ENCODE data around the gene HOXC13.

Gene HOXC13

DNA sequence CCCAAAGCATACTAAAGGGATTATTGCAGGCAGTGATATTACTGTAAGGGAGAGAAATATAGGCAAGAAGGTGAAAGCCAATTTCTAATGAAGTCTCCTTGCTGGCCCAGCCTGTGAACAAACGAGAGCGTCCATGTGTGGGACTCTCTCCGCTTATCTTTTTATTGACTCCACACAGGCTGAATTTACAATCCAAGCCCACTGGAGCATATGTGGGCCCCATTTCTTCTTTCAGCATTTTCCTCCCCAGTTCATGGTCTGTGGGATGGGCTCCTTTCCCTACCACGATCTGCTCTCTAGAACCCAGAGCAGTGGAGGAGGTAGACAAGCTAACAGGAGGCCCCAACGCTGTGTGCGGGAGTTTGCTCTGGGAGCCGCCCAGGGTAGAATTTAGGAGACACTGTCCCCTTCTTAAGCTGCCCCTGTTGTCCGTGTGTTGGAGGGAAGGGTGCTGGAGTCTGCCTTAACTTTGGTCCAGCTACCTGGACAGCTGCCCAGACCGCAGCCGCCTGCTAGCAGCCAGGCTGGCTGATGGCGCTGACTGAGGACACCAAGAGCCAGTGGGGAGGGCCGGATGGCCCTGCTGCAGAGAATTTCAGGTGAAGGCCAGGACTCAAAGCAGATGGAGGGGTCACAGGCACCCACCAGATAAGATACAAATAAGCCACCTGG is 31.1 kb downstream of the HOXC13 start:
- no peak for DNase-seq (ENCODE audit: low read depth in 2 of 2, low spot score in 1 of 2)

DNA sequence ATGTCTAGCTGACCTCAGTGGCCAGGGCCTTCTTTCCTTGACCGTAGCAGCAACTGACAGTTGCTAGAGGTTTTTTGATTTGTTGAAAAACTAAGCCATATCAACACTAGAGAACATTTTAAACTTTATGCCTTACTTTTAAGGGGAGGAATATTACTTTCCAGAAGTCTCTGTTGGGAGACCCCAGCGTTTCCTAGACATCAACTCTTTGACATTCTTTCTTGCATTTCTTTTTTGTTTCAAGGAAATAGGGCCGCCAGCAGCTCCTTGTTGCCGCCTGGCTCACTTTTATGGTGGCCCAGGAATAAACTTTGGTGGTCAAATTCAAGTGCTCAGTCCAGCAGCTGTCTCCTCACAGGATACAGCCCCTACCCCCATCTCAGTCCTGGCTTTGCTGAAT is 31.8 kb downstream of the HOXC13 start:
- no peak for DNase-seq (ENCODE audit: low read depth in 2 of 2, low spot score in 1 of 2)

DNA sequence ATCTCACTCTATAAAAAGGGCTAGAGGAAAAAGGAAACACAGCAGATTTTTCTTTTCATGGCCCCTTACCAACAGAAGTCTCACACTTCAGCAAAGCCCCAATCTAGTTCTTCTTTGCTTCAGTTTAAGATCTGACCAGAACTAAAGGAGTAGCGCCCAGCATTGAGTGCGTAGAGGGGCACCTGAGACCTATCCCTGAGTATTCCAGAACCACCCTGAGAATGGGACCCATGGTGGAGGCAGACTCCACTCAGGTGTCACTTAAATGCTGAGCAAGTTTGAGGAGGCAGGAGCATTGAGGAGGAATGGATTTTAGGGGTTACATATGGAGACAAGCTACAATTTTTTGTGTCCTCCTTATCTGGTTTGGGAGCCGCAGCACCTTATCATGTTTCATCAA is 32.5 kb downstream of the HOXC13 start:
- DNase-seq (ENCODE audit: low read depth in 2 of 2, low spot score in 1 of 2): no peak

DNA sequence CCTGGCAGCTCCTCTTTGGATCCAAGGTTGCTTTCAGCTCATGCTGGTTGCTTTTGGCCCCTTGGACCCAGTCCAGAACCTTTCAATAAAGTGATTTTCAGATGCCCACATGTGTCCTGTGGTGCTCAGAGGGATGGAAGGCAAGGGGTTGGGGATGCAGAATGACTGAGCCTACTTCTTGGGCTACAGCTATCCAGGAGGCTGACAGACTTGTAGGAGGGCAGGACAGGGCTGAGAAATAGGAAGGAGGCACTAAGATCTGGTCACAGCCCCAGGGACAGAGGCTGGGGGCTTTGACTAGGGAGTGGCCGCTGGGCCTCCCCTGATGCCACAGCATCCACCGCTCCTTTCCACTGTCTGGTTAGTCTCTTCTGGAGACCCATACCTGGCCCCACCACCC is 33.1 kb downstream of the HOXC13 start:
- DNase-seq (ENCODE audit: low read depth in 2 of 2, low spot score in 1 of 2): no peak

DNA sequence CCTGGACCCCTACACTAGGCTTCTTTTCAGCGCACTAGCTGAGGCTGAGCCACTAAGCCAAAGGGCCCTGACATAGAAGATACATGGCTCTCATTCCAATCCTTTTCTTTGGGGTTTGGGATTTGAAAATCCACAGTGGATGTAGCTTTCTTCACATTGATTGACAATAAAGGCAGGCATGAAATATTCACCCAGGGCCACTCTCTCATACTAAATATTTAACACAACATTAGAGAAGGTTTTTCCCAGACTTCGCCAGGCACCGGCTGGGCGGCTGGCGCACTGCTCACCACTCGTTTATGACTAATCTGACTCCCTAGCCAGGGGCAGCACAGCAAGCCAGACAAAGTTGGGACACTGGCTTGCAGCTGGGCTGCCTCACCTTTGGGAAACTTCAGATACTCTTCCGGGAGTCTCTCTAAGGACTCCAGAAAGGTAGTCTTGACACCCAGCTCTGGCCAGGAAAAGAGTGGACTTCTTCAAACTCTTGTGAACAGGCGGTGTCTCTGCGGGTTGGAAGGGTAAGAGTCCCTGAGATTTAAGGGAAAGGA is 33.6 kb downstream of the HOXC13 start:
- DNase-seq (ENCODE audit: low read depth in 2 of 2, low spot score in 1 of 2): no peak

DNA sequence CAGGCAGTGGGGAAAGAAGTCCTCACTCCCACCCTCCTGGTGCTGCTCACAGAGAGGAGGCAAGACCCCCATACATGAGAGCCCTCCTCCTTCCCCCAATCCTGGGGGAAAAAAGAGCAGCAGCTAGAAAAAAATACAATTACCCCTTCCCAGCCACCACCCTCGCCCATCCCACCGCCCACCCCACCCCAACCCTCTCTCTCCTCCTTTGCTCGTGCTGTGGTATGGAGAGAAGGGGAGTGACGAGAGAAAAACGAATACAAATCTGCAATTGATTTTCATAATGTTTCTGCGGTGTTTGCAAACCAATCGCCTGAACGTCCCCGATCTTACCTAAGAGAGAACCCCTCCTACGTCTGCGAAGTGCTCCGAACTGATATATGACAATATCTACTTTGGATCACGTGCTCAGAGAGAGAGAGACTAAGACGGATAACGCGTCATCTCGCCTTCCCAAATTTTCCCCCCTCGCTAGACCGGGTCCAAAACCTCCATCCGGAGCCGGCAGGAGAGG is 34.1 kb downstream of the HOXC13 start, which contains the start of gene HOXC11:
HOXC11 (plus strand) TSS at position 405 of the 514 bp plus-strand sequence. CDS start 116 bp downstream, outside the sequence.
- no peak for DNase-seq (ENCODE audit: low read depth in 2 of 2, low spot score in 1 of 2)

DNA sequence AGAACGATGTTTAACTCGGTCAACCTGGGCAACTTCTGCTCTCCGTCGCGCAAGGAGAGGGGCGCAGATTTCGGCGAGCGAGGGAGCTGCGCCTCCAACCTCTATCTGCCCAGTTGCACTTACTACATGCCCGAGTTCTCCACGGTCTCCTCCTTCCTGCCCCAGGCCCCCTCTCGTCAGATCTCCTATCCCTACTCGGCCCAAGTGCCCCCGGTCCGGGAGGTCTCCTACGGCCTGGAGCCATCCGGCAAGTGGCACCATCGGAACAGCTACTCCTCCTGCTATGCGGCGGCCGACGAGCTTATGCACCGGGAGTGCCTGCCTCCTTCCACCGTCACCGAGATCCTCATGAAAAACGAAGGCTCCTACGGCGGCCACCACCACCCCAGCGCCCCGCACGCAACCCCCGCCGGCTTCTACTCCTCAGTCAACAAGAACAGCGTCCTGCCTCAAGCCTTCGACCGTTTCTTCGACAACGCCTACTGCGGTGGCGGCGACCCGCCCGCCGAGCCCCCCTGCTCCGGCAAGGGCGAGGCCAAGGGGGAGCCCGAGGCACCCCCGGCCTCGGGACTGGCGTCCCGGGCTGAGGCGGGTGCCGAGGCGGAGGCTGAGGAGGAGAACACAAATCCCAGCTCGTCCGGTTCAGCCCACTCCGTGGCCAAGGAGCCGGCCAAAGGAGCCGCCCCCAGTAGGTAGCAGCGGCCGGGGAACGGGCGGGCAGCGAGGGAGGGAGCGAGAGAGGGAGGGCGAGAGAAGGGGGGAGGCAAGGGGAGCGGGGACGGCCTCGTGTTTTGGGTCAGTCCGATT is 34.8 kb downstream of the HOXC13 start:
- no peak for DNase-seq (ENCODE audit: low read depth in 2 of 2, low spot score in 1 of 2)

DNA sequence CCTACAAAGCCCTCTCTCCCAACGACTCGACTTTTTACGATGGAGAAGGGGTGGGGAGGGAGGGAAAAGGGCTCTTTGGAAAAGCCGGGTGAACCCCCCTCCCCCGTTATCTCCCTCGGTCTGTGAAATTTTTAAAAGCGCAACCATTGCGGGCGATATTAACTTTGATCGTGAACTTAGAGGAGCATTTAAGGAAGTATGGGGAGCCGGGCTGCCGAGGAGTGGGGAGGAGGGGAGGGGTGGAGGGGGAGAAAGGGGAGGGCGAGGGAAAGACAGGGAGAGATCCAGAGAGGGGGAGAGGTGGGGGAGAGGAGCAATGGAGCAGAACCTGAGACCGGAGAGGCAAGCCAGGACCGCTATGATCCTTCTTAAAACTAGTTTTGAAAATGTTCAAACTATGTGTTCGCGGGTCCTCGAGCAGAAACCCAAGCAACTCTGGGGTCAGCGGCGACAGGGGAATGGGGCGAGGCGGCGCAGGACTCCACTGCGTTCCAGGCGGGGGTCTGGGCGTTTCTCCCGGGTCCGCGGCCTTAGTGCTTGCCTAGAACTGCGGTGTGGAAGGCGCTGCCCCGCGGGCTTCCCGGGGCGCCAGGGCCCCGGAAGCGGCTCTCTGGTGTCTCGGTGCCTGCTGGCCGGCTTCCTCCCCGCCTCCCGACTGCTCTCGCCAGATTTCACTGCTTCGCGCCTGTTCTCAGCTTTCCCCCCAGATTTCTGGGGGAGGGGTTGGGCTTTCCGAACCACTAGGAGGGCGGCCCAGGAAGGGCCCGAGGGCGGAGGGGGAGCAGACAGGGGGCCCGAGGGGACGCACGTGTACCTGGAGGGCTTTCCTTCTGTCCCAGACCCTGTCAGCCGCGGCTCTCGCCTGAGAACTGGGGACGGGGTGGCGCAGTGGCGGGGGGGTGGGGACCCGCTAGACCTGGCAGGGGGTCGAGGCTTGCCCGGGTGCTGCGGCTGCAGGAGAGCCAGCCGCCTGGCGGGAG is 35.7 kb downstream of the HOXC13 start, which contains the start of gene HOTAIR:
HOTAIR (minus strand) TSS at position 871 of the 980 bp plus-strand sequence.
- DNase-seq (ENCODE audit: low read depth in 2 of 2, low spot score in 1 of 2): no peak

DNA sequence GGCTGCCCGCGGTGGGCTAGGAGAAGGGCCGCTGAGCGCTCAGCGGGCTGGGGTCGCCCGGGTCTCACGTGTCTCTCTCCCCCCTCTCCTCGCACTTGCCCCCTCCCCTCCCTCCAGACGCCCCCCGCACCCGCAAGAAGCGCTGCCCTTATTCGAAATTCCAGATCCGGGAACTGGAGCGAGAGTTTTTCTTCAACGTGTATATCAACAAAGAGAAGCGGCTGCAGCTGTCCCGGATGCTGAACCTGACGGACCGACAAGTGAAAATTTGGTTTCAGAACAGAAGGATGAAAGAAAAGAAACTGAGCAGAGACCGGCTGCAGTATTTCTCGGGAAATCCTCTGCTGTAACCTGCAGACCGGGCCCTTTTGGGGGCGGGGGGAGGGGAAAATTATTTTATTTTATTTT is 36.4 kb downstream of the HOXC13 start:
- DNase-seq (ENCODE audit: low read depth in 2 of 2, low spot score in 1 of 2): no peak

DNA sequence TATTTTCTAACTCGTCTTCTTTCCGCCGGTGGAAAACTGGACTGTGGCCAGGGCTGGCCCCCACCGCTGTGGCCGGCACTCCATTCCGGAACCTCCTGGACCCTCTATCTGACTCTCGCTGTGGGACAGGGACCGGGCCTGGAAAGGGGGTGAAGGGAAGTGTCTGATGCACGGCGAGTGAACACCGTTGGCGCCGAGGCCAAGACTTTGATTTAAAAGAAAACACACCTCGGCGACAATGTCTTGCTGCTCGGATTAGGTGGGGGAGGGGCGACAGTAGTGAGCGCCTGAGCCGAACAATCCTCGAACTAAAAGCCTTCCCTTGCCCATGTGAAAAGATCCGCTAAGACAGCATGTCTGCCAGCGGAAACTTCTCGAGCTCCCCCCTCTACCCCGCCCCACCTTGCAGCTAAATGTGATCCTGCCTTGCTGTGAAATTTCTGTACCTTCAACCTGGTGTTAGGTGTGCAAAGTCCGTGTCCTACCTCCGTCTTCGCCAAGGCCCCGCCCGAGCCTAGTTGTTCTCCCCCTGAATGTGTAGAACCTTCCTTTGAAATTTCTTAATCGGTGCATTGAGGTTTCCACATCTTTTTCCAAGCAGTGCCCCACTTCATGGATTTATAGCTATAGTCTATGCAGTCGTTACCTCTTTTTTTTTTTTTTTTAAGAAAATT is 37.0 kb downstream of the HOXC13 start:
- DNase-seq (ENCODE audit: low read depth in 2 of 2, low spot score in 1 of 2): no peak

DNA sequence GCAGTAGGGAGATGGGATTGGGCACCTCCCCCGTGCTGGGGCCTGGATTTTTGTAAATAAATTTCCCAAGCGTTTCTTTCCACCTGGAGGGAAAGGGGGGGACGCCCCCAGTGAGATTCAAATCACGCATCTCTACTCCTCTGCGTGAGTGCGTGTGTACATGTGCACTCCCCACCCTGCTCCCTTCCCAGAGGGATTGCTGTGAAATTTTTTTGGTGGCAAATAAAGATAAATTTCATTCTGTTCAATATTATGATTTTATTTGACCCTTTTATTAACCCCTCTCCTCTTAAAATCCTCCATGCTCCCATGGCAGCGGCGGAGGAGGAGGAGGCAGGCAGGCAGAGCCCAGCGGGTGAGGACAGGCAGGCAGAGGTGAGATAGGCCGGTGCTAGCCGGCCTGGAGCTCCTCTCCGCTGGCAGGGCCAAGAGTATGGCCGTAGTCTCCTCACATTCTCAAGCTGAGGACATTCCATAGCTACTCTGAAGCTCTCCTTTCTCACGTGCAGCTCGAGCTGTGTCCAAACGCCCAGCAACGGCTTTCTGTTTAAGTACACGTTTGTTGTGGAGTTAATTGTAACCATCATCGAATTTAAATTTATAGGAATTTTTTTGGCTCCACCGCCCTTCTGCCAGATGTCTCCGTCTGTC is 37.7 kb downstream of the HOXC13 start:
- no peak for DNase-seq (ENCODE audit: low read depth in 2 of 2, low spot score in 1 of 2)

DNA sequence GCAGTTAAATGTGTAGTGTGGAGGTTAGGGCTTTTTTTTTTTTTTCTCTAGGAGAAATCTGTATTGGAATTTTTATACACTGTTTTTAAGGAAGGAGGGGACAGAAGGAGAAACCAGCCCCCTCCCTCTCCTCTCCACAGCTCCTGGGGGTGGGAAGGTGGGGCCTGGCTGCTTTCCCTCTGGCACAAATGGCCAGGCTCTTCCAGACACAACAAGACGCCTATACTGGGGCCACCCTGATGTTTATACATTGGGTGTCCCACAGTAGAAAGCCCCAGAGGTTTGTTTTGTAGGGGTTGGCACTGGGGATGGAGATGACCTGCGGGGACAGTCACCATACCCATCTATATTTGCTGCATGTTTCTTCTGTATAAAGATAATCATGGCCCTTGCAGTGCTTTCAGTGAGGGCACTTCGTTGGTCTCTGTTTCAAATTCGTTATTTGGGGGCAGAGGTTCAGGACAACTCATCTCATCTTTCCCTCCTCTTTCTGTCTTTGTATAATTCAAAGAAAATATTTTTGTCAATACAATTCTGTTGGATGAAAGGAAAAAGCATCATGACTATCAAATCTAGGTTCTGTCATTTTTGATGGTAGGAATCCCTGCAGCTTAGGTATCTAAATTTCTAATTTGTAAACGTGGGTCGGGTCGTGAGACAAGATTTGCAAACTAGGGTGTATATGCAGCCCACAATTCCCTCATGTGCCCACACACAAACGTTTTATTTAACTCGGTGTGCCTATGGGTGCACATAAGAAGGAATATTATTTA is 38.4 kb downstream of the HOXC13 start:
- no peak for DNase-seq (ENCODE audit: low read depth in 2 of 2, low spot score in 1 of 2)

DNA sequence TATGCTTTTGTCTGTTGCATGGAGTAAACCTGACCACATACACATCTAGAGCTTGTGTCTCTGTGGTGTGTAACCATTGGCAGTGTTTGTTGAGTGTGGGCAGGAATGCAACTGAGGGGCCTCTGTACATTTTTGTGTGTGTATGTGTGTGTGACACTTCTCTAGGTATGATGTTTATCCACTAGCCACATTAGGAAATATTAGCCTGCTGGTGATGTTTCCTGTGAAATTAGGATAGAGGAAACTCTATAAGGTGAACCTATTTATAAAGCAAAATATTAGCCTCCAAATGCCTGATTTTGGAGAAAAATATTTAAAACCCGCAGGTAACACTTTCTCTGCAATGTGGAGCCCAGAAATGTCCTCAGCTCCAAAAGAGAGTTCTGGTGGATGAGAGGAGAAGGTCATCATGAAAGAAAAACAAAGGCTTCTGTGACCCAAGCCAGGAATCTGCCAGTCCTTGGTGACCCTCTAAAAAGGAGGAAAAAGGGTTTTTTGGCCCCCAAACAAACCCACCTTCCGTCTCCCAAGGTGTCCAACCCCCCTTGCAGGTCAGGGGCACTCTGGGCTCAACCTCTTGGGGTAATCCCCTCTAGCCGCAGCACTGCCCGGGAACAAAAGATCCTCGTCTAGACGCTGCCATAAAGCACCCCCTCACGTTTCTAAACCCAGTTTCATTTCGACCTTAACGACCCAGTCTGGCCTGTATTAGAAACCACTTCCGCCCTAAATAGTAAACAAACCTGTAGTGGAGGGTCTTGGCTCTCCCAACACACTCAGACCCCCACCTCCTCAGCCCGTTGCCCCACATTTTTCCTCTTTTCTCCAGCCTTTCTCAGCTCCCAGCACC is 39.2 kb downstream of the HOXC13 start:
- no peak for DNase-seq (ENCODE audit: low read depth in 2 of 2, low spot score in 1 of 2)

DNA sequence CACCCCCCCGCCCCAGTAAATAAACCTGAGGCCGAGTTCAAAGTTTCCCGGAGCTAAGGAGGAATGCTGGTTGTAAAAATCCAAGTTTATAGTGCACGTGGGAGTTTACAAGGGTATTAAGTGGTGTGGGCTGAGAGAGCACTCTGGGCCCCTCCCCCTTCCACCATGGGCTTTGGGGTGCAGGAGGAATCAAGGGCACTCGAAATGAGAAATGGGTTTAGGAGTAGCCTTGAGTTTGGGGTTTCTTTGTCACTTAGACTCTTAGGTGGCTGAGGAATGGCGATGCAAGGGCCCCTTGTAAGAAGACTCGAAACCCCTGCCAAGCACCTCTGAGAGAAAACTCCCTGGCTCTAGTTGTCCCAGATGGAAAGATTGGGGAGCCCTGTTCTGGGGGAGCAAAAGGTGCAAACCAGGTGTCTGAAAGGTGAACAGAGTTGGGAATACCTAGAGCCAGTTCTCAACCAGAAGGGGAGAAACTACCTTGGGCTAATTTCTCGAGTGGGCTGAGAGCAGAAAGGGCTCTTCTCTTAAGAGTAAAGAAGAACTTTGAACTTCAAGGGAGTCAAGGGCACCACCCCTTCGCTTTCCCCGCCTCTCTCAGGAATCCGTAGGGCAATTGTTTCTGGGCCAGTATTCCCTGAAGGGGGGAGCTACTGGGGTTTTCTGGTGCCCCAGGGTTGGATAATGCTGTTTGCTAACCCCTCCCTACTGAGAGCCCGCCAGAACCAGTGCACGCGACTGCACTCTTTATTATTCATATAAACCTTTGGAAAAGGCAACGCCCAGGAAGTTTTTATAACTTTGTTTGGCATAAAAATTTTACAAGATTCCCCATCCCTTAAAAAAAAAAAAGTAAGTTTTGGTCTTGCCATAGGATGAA is 40.1 kb downstream of the HOXC13 start:
- no peak for DNase-seq (ENCODE audit: low read depth in 2 of 2, low spot score in 1 of 2)

DNA sequence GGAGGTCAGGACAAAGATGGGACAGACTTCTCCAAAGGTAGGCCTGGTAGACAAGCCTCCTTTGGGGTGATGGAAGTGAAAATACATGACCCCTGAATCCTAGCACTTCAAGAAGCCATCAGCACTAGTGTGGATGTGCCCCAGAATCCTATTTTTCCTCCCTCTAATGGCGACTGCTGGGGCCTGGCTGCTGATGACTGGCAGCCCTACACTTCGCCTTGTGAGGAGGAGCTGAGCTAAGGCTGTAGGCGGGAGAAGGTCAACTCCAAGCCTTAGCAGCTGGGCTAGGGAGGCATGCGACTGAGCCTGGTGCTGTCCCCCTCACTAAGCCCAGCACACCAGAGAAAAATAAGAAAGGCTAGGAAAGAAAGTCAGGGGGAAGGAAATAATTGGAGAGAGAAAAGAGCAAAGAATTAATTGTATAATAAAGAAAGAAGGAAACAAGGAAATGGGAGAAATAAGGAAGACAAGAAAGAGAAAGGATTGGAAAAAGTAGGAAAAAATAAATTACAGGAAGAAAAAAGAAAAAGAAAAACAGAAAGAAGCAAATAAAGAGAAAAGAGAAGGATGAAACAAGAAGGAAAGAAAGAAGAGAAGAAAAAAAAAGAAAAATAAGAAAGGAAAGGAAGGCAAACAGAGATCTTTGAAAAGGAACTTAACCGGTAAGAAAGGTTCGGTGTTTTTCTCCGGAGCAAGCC is 41.6 kb downstream of the HOXC13 start:
- no peak for DNase-seq (ENCODE audit: low read depth in 2 of 2, low spot score in 1 of 2)

DNA sequence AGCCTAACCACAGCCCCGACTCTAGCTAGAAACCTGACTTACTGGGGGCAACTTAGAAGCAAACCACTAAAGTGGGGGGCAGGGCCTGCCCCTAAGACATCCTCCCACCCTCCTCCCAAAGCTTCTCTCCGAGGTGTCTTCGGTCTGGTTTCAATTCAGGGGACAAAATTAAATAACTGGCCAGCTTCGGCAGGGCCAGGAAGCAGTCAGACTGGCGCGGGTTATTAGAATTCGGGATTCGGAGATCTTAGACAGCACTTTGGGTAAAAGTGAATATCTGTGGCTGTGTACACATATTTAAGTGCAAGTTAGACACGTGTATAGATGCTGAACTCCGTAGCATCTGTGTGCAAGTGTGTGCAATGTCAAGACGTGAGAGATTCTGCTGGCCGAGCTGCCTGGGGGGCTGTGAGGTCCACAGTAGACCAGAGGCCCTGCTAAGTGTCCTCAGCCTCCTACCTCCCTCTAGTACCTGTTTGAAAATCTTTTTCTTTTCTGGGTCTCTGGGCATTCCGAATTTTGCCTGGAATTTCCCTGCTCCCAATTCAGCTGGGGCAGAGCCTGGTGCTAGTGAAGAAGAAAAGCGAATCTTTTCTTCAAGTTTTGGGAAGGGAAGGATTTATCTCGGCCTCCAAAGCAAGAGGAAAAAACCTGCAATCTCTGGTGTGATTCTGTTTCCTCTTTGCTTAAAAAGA is 42.3 kb downstream of the HOXC13 start:
- DNase-seq (ENCODE audit: low read depth in 2 of 2, low spot score in 1 of 2): no peak
